ENCODE measurements around the gene GPR142. TPM values are rescaled to one million over a fixed set of nuclear protein-coding genes. Genes with fewer than 3 reads are reported as not detected.

Gene GPR142
- total and polyA plus RNA-seq, 10 of the 15 experiments (the other 5 are each of a cell fraction or from before 2014, with no cell fraction given) = not detected

DNA sequence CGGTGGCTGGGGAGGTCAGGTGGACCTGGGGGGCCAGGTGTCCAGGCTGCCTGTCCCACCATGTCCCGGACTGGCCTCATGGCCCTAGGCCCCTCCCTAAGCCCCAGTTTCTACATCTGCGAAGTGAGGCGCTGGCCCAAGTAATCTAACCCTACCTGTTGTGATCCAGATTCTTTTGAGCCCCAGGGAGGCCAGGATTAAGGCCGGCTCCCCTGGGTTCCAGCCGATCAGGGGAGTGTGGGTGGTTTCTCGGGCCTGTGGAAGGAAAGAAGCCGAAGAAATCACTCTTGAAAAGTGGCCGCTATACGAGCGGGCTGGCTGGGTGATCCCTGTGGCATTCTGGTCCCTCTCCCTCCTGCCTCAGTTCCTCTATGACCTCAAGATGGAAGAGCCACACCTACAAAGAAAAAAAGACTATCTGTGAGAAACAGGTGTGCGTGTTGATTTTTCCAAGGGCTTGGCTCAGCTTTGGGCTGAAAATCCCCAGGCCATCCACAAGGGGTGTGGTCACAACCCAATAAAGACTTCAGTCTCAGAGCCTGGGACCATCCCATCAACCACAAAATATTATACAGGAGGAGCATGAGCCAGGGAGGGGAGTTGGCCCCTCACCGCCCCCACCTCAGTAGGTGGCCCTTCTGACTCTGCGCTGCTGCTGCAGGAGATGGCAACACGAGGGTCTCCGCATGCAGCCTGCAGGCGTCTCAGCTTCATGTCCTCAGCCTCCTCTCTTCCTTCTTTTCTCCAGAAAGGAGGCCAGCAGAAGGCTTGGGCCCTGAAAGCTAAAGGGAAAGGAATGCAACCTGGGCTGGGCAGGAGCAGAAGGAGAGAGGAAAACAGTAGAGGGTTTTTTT lies 20.3 kb downstream of the GPR142 start (continued):
- TF ChIP-seq PAX5 (IDR thresholded peaks at IDR 0.05; ENCODE audit: borderline replicate concordance, low read depth, low read length) (no peak), IRF4 (IDR thresholded peaks at IDR 0.05; ENCODE audit: low read depth, low read length) (no peak), WRNIP1 (IDR thresholded peaks at IDR 0.05; ENCODE audit: borderline replicate concordance, low read depth, low read length) (no peak), NRF1 (conservative IDR thresholded peaks at IDR 0.05; ENCODE audit: low read depth, low read length) (no peak), EZH2 (IDR thresholded peaks at IDR 0.05; ENCODE audit: borderline replicate concordance, control insufficient read depth, low read depth, low read length) (no peak), KDM1A (IDR thresholded peaks at IDR 0.05; ENCODE audit: borderline replicate concordance) (no peak)

DNA sequence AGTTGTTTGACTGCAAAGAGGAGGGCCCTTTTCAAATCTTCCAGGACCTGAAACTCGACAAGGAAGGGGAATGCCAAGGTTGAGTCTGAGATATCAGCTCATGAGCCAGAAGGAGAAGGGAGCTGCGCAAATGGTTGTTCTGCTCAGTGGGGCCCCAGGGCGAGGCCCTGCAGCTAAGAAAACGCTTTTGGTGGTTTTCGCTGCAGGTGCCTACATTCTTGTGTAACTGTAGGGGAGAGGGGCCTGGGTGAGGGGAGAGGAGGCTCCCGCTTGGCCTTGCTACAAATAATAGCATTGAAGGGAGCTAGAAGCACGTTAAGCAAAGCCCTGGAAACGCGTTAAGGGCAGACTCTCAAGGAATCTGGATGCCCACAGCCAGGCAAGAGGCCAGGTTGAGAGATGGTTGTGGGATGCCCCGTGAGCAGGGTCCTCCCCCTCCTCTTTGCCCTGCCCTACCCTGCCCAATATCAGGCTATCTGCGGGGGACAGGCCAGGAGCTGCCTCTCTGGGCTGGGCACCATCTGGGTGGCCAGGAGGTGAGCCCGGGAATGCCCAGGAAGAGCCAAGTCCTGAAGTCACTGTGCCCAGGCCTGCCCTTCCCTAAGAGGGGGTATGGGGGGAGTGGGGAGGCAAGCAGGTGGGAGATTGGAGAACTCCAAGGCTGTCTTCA lies 21.9 kb downstream of the GPR142 start:
- FAIRE-seq (no peak), ATAC-seq (0 out of 3 replicates have a peak, but pooled peaks have one; percentile 21), DNase-seq (ENCODE audit: low read depth, low spot score) (no peak)
- no peaks in the 10 kb centered on the region for H3K79me2 ChIP-seq (ENCODE audit: control insufficient read depth, insufficient read depth, low read length)
- TF ChIP-seq BRCA1 (IDR thresholded peaks at IDR 0.05; ENCODE audit: low read depth, low read length) (no peak), TCF7 (IDR thresholded peaks at IDR 0.05; ENCODE audit: borderline replicate concordance) (no peak), RBBP5 (conservative IDR thresholded peaks at IDR 0.05) (no peak), CHD1 (IDR thresholded peaks at IDR 0.05; ENCODE audit: low read depth, low read length) (no peak), SMAD1 (IDR thresholded peaks at IDR 0.05; ENCODE audit: low read depth, partially characterized antibody) (no peak), KLF5 (IDR thresholded peaks at IDR 0.05; ENCODE audit: partially characterized antibody) (no peak), MEF2A (IDR thresholded peaks at IDR 0.05; ENCODE audit: insufficient read depth, low read depth, low read length) (no peak)
- TF ChIP-seq, protein P1, sequence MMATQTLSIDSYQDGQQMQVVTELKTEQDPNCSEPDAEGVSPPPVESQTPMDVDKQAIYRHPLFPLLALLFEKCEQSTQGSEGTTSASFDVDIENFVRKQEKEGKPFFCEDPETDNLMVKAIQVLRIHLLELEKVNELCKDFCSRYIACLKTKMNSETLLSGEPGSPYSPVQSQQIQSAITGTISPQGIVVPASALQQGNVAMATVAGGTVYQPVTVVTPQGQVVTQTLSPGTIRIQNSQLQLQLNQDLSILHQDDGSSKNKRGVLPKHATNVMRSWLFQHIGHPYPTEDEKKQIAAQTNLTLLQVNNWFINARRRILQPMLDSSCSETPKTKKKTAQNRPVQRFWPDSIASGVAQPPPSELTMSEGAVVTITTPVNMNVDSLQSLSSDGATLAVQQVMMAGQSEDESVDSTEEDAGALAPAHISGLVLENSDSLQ (IDR thresholded peaks at IDR 0.05) = no peak
- BruUV-seq (replicated peaks) = no TSS peak
- in situ Hi-C loops (cut with MboI) (no loop called here), intact Hi-C loops (cut with micrococcal nuclease; ENCODE audit: unreplicated experiment) (no loop called here)
- CTCF ChIA-PET = interaction anchor here (1.2 to 1.4 kb wide), 2 partner anchors 10 to 144 kb away, joined by 4 to 5 read pairs; no protein-coding TSS in a partner anchor
- H3K4me2 ChIP-seq (ENCODE audit: control insufficient read depth, insufficient read depth) = no peak overlapping the region
- 30% methylated on average over 12 of the region's 12 CpGs for WGBS (ENCODE audit: insufficient coverage, insufficient replicate concordance, low lambda C conversion rate, missing lambda C conversion rate)
- H2AFZ ChIP-seq (ENCODE audit: control insufficient read depth, low read depth, low read length) = no peak overlapping the region
- no peaks in the 10 kb centered on the region for H3K36me3 ChIP-seq (ENCODE audit: control insufficient read depth in 2 of 2, insufficient read depth in 2 of 2, low read length in 1 of 2)
- no peaks in the 10 kb centered on the region for H4K20me1 ChIP-seq (ENCODE audit: control insufficient read depth, insufficient read depth)
- no peak overlapping the region for H3K9ac ChIP-seq (ENCODE audit: control insufficient read depth, insufficient read depth, low read length)
- no peaks in the 10 kb centered on the region for H3K27me3 ChIP-seq (replicated peaks in 1 of 2; ENCODE audit: control insufficient read depth in 2 of 2, insufficient read depth in 2 of 2, low read length in 1 of 2)
- no peaks in the 10 kb centered on the region for H3K9me3 ChIP-seq (replicated peaks; ENCODE audit: control insufficient read depth, insufficient read depth, low read length)
- SMC1A ChIA-PET (ENCODE audit: uncharacterized antibody, unreplicated experiment) = interaction anchor here (0.9 kb wide), 1 partner anchor 10 kb away, joined by 6 read pairs; no protein-coding TSS in a partner anchor
- no peak overlapping the region for H3K27ac ChIP-seq (ENCODE audit: control insufficient read depth, insufficient read depth)
- RAD21 ChIA-PET (ENCODE audit: unreplicated experiment) = interaction anchor here (1.2 to 1.5 kb wide), 3 partner anchors 10 to 143 kb away, joined by 4 to 5 read pairs (median 5); no protein-coding TSS in a partner anchor
- H3K4me1 ChIP-seq (ENCODE audit: control insufficient read depth, insufficient read depth, low read length) = no peaks in the 10 kb centered on the region
- POLR2A ChIA-PET = interaction anchor here (0.6 kb wide), 1 partner anchor 1091 kb away, joined by 4 read pairs; no protein-coding TSS in a partner anchor
- no peak overlapping the region for H3K4me3 ChIP-seq

All from GM12878 (cell line).